WTC11 (cell line): ENCODE measurements around the gene CFAP119. TPM values are rescaled to one million over a fixed set of nuclear protein-coding genes. Genes with fewer than 3 reads are reported as not detected.
A peak's percentile ranks its signal among the peaks of the same experiment; 100 is the strongest.

ENCODE experiments used
- CREM ChIP-seq: sonication (generic); formaldehyde crosslinking; IDR thresholded peaks from 2 replicates; pipeline ENCODE4 v1.8.1; 2022; ENCODE audit warnings: mild to moderate bottlenecking, missing genetic modification reagents, moderate library complexity
- MAX ChIP-seq: sonication (generic); formaldehyde crosslinking; IDR thresholded peaks from 2 replicates; pipeline ENCODE4 v1.8.0; 2022; ENCODE audit warnings: mild to moderate bottlenecking, missing genetic modification reagents
- MXD4 ChIP-seq: fragments of 250-450 bp; sonication (Bioruptor Pico); IDR thresholded peaks from 2 replicates; pipeline ENCODE4 v1.8.0; 2021; ENCODE audit warnings: mild to moderate bottlenecking, moderate library complexity, borderline replicate concordance
- NFYB ChIP-seq: sonication (generic); formaldehyde crosslinking; conservative IDR thresholded peaks from 2 replicates; pipeline ENCODE4 v1.8.0; 2022; ENCODE audit warnings: low read depth, missing genetic modification reagents
- NR2C2 ChIP-seq: sonication (generic); formaldehyde crosslinking; IDR thresholded peaks from 2 replicates; pipeline ENCODE4 v1.8.0; 2022; ENCODE audit warnings: mild to moderate bottlenecking, missing genetic modification reagents
- PRDM15 ChIP-seq: sonication (generic); formaldehyde crosslinking; IDR thresholded peaks from 2 replicates; pipeline ENCODE4 v1.8.0; 2022; ENCODE audit warnings: missing genetic modification reagents
- TEAD1 ChIP-seq: sonication (generic); formaldehyde crosslinking; IDR thresholded peaks from 2 replicates; pipeline ENCODE4 v1.8.0; 2022; ENCODE audit warnings: mild to moderate bottlenecking, missing genetic modification reagents
- TP53 ChIP-seq: sonication (generic); formaldehyde crosslinking; IDR thresholded peaks from 2 replicates; pipeline ENCODE4 v1.8.1; 2023; ENCODE audit warnings: mild to moderate bottlenecking, missing genetic modification reagents
- ZNF423 ChIP-seq: fragments of 250-450 bp; sonication (Bioruptor Pico); IDR thresholded peaks from 2 replicates; pipeline ENCODE4 v2.1.2; 2022; ENCODE audit warnings: mild to moderate bottlenecking, moderate library complexity
- total RNA-seq: library from RNA; stranded (reverse); gene quantifications from 3 replicates; pipeline ENCODE4 v1.2.3, GENCODE V29; 2021
- TF ChIP-seq, protein P1 (sequence below): fragments of 250-450 bp; sonication (Bioruptor Pico); IDR thresholded peaks from 2 replicates; pipeline ENCODE4 v1.9.0; 2021; ENCODE audit warnings: mild to moderate bottlenecking, borderline replicate concordance
- TF ChIP-seq, protein P2 (sequence below): sonication (generic); formaldehyde crosslinking; IDR thresholded peaks from 2 replicates; pipeline ENCODE4 v1.8.1; 2023; ENCODE audit warnings: mild to moderate bottlenecking, missing genetic modification reagents, moderate library complexity
- TF ChIP-seq, protein P3 (sequence below): sonication (generic); formaldehyde crosslinking; IDR thresholded peaks from 2 replicates; pipeline ENCODE4 v1.8.0; 2022; ENCODE audit warnings: mild to moderate bottlenecking, missing genetic modification reagents
- TF ChIP-seq, protein P4 (sequence below): fragments of 200-600 bp; IDR thresholded peaks from 2 replicates; pipeline ENCODE4 v1.8.0; 2022; ENCODE audit warnings: antibody characterized with exemption
- TF ChIP-seq, protein P5 (sequence below): sonication (generic); formaldehyde crosslinking; IDR thresholded peaks from 2 replicates; pipeline ENCODE4 v1.8.0; 2022; ENCODE audit warnings: mild to moderate bottlenecking, missing genetic modification reagents

CFAP119 gene
- total RNA-seq, 1 experiment from 2014 or later, result 6.6 TPM

DNA sequence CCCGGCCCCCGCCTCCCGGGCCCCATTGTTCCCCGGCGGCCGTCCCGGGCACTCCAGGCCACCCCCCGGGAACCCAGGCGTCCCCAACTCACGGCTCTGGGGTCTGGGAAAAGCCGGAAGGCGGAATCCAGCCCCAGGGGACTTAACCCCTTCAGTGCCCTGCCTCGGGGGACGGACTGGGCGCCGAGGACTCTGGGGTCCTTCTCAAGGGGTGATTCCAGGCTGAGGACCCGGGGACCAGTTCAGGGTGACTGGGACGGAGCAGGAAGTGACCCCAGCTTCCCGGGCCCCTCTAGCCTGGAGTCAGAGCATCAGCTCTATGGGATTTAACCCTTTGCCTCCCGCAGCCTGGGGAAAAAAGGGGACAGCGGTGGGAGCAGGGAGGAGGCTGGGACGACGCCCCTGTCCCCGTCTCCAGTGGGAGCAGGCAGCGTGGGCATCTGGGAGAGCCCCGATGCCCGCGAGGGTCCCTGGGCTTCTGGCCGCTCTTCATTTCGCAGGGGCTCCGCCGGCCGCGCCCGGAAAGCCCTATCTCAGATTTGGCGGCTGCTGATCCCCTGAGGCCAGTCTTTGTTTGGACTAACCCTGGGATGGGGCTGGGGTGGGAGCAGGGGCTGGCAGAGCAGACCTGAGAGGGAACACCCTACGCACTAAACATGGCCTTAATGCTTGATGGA is 25.2 kb upstream of the CFAP119 start, which contains the start of gene ZNF629 (continued):
- TF ChIP-seq, protein P1, sequence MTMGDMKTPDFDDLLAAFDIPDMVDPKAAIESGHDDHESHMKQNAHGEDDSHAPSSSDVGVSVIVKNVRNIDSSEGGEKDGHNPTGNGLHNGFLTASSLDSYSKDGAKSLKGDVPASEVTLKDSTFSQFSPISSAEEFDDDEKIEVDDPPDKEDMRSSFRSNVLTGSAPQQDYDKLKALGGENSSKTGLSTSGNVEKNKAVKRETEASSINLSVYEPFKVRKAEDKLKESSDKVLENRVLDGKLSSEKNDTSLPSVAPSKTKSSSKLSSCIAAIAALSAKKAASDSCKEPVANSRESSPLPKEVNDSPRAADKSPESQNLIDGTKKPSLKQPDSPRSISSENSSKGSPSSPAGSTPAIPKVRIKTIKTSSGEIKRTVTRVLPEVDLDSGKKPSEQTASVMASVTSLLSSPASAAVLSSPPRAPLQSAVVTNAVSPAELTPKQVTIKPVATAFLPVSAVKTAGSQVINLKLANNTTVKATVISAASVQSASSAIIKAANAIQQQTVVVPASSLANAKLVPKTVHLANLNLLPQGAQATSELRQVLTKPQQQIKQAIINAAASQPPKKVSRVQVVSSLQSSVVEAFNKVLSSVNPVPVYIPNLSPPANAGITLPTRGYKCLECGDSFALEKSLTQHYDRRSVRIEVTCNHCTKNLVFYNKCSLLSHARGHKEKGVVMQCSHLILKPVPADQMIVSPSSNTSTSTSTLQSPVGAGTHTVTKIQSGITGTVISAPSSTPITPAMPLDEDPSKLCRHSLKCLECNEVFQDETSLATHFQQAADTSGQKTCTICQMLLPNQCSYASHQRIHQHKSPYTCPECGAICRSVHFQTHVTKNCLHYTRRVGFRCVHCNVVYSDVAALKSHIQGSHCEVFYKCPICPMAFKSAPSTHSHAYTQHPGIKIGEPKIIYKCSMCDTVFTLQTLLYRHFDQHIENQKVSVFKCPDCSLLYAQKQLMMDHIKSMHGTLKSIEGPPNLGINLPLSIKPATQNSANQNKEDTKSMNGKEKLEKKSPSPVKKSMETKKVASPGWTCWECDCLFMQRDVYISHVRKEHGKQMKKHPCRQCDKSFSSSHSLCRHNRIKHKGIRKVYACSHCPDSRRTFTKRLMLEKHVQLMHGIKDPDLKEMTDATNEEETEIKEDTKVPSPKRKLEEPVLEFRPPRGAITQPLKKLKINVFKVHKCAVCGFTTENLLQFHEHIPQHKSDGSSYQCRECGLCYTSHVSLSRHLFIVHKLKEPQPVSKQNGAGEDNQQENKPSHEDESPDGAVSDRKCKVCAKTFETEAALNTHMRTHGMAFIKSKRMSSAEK (CRISPR knock-in tag), result no peak
- TF ChIP-seq NR2C2 (CRISPR knock-in tag) (no peak), CREM (0 out of 2 replicates have a peak, but pooled peaks have one; percentile 30), PRDM15 (CRISPR knock-in tag) (peak; percentile 45; the same call in 1 of the 2 replicates), MAX (CRISPR knock-in tag) (no peak), ZNF423 (CRISPR knock-in tag) (no peak), TEAD1 (CRISPR knock-in tag) (peak; percentile 11; the same call in 1 of the 2 replicates), NFYB (CRISPR knock-in tag) (no peak), MXD4 (CRISPR knock-in tag) (no peak), TP53 (CRISPR knock-in tag) (no peak)
- TF ChIP-seq, protein P2, sequence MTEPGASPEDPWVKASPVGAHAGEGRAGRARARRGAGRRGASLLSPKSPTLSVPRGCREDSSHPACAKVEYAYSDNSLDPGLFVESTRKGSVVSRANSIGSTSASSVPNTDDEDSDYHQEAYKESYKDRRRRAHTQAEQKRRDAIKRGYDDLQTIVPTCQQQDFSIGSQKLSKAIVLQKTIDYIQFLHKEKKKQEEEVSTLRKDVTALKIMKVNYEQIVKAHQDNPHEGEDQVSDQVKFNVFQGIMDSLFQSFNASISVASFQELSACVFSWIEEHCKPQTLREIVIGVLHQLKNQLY (CRISPR knock-in tag), result no peak
- TF ChIP-seq, protein P3, sequence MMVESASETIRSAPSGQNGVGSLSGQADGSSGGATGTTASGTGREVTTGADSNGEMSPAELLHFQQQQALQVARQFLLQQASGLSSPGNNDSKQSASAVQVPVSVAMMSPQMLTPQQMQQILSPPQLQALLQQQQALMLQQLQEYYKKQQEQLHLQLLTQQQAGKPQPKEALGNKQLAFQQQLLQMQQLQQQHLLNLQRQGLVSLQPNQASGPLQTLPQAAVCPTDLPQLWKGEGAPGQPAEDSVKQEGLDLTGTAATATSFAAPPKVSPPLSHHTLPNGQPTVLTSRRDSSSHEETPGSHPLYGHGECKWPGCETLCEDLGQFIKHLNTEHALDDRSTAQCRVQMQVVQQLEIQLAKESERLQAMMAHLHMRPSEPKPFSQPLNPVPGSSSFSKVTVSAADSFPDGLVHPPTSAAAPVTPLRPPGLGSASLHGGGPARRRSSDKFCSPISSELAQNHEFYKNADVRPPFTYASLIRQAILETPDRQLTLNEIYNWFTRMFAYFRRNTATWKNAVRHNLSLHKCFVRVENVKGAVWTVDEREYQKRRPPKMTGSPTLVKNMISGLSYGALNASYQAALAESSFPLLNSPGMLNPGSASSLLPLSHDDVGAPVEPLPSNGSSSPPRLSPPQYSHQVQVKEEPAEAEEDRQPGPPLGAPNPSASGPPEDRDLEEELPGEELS, result no peak; the same call in 1 of the 2 replicates
- TF ChIP-seq, protein P4, sequence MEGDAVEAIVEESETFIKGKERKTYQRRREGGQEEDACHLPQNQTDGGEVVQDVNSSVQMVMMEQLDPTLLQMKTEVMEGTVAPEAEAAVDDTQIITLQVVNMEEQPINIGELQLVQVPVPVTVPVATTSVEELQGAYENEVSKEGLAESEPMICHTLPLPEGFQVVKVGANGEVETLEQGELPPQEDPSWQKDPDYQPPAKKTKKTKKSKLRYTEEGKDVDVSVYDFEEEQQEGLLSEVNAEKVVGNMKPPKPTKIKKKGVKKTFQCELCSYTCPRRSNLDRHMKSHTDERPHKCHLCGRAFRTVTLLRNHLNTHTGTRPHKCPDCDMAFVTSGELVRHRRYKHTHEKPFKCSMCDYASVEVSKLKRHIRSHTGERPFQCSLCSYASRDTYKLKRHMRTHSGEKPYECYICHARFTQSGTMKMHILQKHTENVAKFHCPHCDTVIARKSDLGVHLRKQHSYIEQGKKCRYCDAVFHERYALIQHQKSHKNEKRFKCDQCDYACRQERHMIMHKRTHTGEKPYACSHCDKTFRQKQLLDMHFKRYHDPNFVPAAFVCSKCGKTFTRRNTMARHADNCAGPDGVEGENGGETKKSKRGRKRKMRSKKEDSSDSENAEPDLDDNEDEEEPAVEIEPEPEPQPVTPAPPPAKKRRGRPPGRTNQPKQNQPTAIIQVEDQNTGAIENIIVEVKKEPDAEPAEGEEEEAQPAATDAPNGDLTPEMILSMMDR, result no peak
- TF ChIP-seq, protein P5, sequence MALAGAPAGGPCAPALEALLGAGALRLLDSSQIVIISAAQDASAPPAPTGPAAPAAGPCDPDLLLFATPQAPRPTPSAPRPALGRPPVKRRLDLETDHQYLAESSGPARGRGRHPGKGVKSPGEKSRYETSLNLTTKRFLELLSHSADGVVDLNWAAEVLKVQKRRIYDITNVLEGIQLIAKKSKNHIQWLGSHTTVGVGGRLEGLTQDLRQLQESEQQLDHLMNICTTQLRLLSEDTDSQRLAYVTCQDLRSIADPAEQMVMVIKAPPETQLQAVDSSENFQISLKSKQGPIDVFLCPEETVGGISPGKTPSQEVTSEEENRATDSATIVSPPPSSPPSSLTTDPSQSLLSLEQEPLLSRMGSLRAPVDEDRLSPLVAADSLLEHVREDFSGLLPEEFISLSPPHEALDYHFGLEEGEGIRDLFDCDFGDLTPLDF, result 0 out of 2 replicates have a peak, but pooled peaks have one; percentile 22
